HG03097 (cell line): ENCODE measurements around the gene CD6.

Experiments used
- ATAC-seq: cut with Tn5 transposase; IDR thresholded peaks from one replicate; pipeline ENCODE4 v1.9.1; 2021; ENCODE audit not compliant: unreplicated experiment, low FRiP score

Gene CD6

DNA sequence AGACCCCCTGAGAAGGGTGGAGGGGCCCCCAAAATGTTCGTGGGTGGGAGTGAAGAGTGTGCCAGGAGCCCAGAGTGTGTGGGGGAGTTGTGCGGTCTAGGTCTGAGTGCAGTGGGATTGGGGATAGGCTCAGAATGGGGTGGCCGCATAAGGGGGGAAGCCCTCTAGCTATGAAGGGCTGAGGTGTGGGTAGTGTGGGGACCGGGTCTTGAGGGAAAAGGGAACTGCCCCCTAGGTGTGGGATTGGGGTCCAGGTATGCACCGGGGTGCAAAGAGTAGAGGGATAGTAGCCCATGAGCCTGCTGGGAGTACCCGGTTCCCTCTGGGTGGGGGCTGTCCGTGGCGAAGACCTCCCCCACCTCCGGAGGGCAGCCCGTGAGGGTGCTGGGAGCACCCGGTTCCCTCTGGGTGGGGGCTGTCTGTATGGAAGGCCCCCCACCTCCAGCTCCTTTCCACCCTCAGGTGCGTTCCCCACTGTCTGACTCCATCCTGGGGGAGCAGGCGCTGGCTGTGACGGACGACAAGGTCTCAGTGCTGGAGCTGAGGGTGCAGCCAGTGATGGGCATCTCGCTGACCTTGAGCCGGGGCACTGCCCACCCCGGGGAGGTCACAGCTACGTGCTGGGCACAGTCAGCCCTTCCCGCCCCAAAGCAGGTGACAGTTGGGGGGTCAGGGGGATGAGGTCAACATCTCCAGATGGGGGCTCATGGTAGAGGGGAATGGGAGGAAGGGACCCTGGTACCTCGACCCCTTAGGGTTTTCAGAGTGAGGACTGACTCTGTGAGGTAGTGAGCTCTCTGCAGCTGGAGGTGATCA lies 36.5 kb upstream of the CD6 start:
- no peak for ATAC-seq

DNA sequence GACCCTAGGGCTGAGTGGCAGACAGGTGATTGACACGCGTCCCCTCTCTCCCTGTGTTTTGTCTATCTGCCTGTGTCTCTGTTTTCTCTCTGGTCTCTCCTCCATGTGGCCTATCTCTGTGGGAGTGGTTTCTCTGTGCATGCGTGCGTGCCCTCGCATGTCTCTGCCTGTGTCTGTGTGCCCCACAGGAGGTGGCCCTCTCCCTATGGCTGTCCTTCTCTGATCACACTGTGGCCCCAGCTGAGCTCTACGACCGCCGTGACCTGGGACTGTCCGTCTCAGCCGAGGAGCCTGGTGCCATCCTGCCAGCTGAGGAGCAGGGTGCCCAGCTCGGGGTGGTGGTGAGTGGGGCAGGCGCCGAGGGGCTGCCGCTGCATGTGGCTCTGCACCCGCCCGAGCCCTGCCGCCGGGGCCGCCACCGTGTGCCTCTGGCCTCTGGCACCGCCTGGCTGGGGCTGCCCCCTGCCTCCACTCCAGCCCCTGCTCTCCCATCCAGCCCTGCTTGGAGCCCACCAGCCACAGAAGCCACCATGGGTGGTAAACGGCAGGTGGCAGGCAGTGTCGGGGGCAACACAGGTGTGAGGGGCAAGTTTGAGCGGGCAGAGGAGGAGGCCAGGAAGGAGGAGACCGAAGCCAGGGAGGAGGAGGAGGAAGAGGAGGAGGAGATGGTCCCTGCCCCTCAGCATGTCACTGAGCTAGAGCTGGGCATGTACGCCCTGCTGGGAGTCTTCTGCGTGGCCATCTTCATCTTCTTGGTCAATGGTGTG lies 35.6 kb upstream of the CD6 start:
- ATAC-seq: no peak

DNA sequence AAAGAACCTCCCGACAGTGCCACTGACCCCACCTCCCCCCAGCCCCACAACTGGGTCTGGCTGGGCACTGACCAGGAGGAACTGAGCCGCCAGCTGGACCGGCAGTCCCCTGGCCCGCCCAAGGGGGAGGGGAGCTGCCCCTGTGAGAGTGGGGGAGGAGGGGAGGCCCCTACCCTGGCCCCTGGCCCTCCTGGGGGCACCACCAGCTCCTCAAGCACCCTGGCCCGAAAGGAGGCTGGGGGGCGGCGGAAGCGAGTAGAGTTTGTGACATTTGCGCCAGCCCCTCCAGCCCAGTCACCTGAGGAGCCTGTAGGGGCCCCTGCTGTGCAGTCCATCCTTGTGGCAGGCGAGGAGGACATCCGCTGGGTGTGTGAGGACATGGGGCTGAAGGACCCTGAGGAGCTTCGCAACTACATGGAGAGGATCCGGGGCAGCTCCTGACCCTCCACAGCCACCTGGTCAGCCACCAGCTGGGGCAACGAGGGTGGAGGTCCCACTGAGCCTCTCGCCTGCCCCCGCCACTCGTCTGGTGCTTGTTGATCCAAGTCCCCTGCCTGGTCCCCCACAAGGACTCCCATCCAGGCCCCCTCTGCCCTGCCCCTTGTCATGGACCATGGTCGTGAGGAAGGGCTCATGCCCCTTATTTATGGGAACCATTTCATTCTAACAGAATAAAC lies 34.9 kb upstream of the CD6 start:
- ATAC-seq: no peak

DNA sequence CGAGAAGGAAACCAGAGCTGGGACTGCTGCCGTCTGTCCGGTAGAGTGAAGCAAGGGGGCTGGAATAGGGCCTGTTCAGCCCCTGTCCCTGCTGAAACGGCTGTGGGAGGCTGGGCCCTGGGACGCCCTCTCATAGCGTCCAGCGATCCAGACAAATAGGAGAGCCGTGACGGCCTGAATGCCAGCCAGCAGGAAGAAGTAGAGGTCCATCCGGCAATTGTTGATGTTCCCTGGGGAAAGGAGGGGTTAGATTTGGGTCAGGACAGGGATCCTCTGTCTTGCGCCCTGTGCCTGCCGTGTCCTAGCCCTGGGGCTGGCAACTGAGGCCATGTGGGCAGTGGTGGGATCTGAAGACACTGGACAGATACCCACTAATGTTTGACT lies 34.3 kb upstream of the CD6 start:
- no peak for ATAC-seq

DNA sequence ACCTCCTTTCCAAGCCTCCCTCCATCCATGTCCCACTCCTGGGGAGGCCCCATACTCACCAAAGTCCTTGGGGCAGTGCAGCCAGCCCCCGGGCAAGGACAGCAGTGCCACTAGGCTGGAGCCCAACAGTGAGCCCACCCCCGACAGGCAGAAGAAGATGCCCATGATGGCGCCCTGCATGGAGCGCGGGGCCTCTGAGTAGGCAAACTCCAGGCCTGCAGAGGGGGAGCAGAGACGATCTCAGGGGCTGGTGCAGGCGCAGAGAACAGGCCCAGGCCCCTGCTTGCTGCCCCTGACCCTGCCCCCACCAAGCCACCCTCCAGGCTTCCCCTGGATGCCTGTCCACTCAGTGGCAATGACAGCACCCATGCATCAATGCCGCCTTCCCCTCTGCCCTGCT lies 33.7 kb upstream of the CD6 start:
- ATAC-seq: no peak

DNA sequence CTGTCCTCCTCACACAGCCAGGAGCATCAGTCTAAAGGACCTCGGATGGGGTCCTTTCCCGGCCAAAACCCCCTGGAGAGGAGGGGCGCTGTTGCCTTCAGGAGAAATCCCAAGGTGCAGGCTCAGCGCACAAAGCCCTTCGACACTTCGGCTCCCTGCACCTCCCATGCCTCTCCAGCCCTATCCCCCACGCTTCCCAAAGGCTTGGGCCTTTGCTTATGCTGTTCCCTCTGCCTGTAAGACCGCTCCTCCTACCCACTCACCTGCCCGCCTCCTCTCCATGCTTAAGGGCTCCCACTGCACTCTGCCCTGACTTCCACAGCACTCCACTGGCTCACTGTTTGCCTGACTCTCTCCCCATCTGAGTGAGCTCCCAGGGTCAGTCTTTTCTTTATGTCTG lies 33.0 kb upstream of the CD6 start:
- no peak for ATAC-seq

DNA sequence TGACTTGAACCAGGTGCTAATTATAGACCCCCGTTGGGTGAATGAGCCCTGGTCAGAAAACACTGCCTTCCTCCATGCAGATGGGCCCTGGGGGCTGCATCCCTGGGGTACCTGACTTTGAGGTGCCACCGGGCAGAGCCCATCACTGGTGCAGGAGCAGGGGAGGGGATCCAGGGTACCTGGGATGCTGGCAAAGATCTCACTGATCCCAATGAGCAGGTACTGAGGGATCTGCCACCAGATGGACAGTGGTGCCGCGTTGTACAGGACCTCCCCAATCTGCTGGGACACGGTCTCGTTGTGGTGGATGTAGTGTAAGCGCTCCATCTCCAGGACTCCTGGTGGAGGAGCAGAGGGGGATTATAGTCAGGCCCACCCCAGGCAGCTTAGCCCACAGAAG lies 32.2 kb upstream of the CD6 start:
- ATAC-seq: no peak

DNA sequence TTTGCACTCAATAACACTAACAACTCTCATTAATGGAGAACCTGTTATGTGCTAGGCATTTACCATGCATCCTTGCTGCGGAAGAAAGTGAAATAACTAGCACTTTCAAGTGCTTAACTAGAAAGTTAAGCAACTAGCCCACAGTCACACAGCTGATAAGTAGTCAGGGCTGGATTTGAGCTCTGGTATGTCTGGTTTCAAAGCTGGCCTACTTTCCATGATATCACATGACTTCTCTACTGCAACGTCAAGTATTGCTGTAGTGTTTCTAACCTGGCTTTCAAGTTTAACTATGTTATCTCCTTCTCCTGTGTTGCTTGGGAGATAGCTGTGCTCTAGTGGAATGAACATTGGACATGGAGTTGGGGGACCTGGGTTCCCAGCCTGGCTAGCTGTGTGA lies 31.6 kb upstream of the CD6 start:
- ATAC-seq: no peak

DNA sequence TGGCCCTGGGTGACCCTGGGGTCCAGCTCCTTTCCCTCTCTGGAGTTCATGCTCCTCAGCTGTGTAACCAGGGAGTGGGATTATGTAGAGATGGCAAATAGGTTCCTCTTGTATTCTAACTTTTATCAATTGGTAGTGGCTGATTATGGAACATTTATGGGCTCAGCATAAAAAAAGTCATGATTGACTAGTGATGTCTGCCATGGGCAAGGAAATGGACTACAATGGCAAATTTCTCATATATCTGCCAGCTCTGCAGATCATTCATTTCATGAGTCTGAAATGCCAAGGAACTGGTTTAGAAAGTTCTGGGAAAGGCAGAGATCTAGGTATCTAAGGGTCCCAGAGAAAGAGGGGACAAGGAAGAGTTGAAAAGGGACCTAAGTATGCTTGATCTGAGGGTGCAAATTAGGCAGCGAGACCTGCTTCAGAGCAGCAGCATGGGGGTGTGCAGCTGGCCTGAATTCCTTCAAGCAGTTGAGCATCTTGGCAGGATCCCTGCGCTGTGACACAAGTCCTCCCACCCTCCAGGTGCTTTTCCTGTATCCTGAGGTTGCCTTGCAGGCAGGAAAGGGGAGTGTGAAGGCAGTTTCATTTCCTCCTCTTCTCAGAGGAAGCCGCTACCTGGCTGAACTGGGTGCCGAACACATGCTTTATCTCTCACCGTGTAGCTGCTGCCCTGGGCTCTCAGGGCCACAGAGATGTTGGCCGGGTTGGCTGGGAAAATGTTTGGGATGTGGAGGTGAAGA lies 29.9 kb upstream of the CD6 start:
- ATAC-seq: no peak

DNA sequence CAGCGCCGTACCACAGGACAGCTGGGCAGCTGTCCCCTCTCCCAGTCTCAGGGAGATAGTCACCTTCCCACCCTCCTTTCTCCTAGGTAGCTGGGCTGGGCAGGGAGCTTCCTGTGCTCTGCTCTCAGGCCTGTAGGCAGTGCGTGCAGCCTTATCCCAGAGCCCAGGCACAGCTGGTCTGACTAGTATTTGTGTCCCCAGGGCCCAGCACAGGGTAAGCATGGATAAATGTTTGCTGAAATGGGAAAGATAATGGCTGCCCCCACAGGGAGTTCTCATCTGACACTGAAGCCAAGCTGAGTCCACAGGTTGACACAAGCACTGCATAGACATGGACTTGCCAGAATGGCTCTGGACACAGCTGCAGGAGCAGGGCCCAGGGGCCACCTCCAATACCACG lies 29.3 kb upstream of the CD6 start:
- no peak for ATAC-seq

DNA sequence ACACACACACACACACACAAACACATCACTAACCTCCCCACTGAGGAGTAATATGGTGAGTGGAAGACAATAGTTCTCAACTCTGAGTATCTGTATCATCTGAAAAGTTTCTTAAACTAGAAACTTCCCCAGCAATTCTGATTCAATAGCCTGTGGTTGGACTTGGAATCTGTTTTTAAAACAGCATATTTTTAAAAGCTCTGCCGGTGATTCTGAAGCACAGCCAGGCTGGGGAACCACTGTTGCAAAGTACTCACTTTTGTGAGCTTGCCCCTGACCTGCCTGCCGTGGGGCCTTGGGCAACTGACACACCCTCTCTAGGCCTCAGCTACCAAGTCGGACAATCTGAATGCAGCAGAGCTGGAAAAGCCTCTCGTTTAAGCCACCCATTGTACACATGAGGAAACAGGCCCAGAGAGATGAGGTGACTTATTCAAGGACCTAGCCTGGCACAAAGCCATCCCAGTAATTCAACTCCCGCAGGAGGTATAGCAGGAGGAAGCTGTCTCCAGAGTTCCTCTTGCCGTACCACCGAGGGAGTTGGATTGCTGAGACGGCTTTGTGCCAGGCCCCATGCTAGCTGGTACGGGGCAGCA lies 28.4 kb upstream of the CD6 start:
- no peak for ATAC-seq

DNA sequence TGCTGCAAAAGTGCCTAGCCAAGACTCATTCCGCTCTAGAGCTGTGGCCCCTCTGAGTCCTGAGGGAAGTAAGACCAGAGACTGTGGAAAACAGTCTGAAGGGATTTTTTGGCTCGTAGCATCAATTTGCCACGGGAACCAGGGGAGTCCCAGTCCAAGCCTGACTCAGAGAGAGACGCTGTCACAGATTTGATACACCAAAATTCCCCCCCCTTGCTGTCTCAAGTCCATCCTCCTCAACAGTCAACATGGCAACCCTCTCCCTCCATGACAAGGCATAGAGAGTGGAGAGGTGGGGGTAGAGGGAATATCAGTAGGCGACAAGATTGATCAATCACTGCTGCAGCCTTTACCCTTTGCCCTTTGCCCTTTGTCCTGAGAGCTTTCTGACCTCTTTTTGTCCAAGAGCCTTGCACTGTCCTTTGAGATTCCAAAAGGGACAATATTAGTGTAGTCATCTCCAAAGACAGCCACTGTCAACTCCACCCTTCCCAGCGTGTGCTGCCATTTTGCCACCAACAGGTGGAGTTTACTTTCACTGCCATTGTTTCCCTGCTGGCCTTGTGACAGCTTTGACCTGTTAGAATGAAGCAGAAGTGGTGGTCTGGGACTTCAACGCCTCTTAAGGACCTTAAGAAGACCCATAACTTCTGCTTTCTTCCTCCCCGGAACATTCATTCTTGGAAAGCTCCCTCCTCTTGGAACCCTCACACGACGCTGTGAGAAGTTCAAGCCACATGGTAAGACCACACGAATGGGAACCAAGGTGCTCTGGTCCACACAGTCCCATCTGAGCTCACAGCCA lies 26.8 kb upstream of the CD6 start:
- no peak for ATAC-seq

DNA sequence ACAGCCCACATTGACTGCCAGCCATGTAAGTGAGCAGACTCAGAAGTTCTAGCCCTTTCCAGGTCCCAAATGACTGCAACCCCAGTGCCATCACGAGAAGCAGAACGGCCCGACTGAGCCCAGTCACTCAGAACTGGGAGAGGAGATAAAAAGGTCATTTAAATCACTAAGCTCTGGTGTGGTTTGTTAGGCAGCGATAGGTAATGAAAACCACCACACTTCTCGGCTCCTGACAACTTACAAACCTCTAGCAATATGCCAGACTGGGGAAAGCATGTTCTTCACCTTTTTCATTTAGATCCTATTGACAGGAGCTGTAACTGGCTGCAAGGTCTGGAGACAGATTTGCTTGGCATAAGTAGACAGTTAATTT lies 26.2 kb upstream of the CD6 start:
- ATAC-seq: no peak

DNA sequence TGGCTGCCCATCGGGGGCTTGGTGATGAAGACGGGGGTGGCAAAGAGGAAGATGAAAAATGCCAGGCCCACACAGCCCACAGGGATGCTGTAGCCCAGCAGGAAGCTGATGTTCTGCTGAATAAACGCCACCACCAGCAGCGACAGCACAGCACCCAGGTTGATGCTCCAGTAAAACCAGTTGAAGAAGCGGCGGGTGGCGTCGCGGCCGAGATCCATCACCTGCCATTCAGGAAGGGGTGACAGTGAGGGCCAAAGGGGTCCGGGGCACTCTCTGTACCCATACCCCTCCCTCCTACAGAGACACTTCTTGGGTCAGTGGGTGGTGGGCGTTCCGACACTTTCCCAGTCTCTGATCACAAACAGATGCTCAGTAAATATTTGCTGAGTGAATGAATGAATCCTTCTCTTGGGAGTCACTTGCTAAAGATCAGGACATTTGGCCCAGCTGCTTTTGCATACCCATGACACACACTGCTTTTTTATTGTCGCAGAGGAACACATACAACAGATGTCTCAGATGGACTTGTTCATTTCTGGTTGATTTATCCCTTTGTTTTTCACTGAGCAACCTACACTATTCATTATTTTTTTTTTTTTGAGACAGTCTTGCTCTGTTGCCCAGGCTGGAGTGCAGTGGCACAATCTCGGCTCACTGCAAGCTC lies 24.7 kb upstream of the CD6 start:
- ATAC-seq: no peak

DNA sequence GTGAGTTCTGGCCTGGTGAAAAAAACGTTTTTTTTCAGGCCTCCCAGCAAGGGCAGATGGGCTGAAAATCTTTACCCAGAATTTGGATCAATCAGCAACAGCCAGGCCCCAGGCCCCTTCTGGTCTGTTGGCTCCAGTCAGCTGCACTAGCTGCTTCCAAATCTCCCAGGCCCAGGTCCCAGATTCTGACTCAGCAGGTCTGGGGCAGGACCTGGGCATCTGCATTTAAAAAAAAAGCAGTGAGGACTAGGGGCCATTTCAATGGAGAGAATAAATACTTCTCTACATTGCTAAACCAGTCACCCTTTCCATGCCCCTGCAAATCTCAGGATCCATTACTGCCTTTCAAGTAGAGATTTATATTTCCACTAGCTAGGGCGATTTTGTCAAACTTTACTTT lies 23.8 kb upstream of the CD6 start:
- ATAC-seq: no peak

DNA sequence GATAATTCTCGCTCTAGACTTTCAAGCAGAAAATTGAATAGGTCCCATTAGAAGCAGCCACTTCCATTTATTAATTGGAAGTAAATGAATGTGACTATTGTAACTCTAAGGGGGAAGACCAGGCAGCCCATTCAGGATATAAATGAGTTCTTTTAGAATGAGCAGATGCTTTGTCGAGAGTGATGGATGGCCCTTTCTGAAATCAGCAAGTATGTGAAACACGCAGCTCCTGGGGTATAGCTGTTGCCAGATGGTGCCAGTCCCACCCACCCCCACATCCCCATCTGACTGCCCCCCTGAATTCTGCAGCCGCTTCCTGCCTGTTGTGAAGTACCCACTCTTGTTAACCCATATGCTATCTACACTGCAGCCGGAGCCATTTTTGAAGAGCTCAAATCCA lies 23.2 kb upstream of the CD6 start:
- no peak for ATAC-seq

DNA sequence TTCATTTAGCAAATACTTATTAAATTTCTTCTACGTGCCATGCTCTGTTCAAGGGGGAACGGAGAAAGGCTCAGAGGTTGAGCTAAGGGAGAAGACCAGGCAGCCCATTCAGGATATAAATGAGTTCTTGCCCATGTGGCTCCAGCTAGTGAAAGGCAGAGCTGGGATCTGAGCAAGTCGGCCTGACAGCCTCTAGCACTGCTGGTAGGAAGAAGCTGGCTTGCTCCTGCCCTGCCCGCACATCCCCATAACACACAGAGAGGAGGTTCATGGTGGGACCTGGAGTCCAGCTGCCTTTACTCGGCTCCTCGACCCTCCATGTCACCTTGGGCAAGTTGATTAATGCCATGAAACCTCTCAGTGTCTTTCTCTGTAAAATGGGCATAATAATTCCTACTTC lies 21.5 kb upstream of the CD6 start:
- no peak for ATAC-seq

DNA sequence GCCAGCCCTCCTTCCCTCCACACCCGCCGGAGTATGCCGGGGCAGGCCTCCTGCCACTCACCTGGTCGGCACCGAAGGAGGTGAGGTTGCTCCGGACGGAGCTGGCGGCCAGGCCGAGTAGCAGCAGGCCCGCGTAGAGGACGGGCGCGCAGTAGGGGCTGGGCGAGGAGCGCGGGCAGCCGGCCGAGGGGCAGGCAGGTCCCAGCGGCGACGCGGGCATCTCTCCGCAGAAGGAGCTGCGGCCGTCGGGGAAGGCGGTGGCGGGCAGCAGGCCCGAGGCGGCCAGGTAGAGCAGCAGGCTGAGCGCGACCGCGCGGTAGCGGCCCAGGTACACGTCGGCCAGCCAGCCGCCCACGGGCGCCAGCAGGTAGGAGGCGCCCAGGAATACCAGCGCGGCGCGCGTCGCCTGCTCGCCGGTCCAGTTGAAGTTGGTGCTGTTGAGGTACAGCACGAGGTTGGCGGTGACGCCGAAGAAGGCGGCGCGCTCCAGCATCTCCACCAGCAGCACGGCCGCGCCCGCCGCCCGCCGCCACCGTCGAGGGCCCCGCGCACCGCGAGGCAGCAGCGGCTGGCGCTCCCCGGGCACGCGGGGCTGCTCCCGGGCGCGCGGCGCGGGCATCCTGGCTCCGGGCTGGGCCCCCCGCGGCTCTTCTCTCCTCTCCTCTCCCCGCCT lies 20.4 kb upstream of the CD6 start:
- no peak for ATAC-seq

DNA sequence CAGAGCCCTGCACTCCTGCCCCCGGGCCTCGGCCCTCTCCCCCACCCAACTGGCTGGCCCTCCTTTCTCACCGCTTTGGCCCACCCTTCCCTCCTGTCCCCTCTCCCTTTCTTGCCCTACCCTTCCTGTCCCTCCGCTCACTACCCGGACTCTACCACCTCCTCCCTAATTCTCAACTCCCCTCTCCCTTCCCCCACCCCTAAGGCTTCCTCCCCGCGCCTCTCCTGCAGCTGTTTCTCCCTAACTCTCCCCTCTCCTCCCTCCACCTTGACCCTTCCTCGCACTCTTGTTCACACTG lies 19.9 kb upstream of the CD6 start:
- no peak for ATAC-seq
